ENCODE results near the gene MAN1A1.

Gene MAN1A1

GRCh38 chr6:119310486-119311036 is 39.0 kb downstream of the MAN1A1 start:
- Histone ChIP-seq H2AFZ (ENCODE audit: low read depth, low read length, severe bottlenecking) (no peak overlapping the region), H3K27ac (ENCODE audit: low read depth, low read length) (no peak overlapping the region), H3K9me2 (replicated peaks; ENCODE audit: insufficient read depth, low read length) (no peaks in the 10 kb centered on the region), H3K79me2 (ENCODE audit: insufficient read depth, low read length) (no peaks in the 10 kb centered on the region), H3K4me2 (ENCODE audit: low read depth, low read length, poor library complexity, severe bottlenecking) (no peak overlapping the region), H3K9ac (ENCODE audit: low read length) (no peak overlapping the region), H3K36me3 (ENCODE audit: low read length) (no peaks in the 10 kb centered on the region), H3K4me3 (ENCODE audit: insufficient read depth, low read length, poor library complexity, severe bottlenecking) (no peak overlapping the region), H3K27me3 (ENCODE audit: low read length) (no peaks in the 10 kb centered on the region), H3K9me3 (ENCODE audit: insufficient read depth, low read length) (no peaks in the 10 kb centered on the region), H4K20me1 (ENCODE audit: low read depth, low read length) (0 out of 2 replicates have a peak, but pooled peaks cover 3% of the 10 kb centered on the region), H3F3A (ENCODE audit: insufficient read depth) (no peaks in the 10 kb centered on the region)
- no peak for TF ChIP-seq CTCF (IDR thresholded peaks at IDR 0.05; ENCODE audit: insufficient read depth, low read length, poor library complexity, severe bottlenecking)
- no peak for TF ChIP-seq EZH2phosphoT487 (conservative IDR thresholded peaks at IDR 0.05; ENCODE audit: low read length)

GRCh38 chr6:119308991-119309657 is 40.4 kb downstream of the MAN1A1 start:
- Histone ChIP-seq H3K27me3 (ENCODE audit: low read length) (no peaks in the 10 kb centered on the region), H2AFZ (ENCODE audit: low read depth, low read length, severe bottlenecking) (no peak overlapping the region), H3K79me2 (ENCODE audit: insufficient read depth, low read length) (no peaks in the 10 kb centered on the region), H4K20me1 (ENCODE audit: low read depth, low read length) (0 out of 2 replicates have a peak, but pooled peaks cover 3% of the 10 kb centered on the region), H3K4me2 (ENCODE audit: low read depth, low read length, poor library complexity, severe bottlenecking) (no peak overlapping the region), H3K36me3 (ENCODE audit: low read length) (no peaks in the 10 kb centered on the region), H3K27ac (ENCODE audit: low read depth, low read length) (no peak overlapping the region), H3K9me3 (ENCODE audit: insufficient read depth, low read length) (no peaks in the 10 kb centered on the region), H3K4me3 (ENCODE audit: insufficient read depth, low read length, poor library complexity, severe bottlenecking) (no peak overlapping the region), H3F3A (ENCODE audit: insufficient read depth) (no peaks in the 10 kb centered on the region), H3K9ac (ENCODE audit: low read length) (no peak overlapping the region), H3K9me2 (replicated peaks; ENCODE audit: insufficient read depth, low read length) (no peaks in the 10 kb centered on the region)
- TF ChIP-seq EZH2phosphoT487 (conservative IDR thresholded peaks at IDR 0.05; ENCODE audit: low read length) (no peak), CTCF (IDR thresholded peaks at IDR 0.05; ENCODE audit: insufficient read depth, low read length, poor library complexity, severe bottlenecking) (no peak)

- H3F3A ChIP-seq (ENCODE audit: insufficient read depth) = no peaks in the 10 kb centered on the region
- no peaks in the 10 kb centered on the region for H3K9me2 ChIP-seq (replicated peaks; ENCODE audit: insufficient read depth, low read length)
- H3K4me2 ChIP-seq (ENCODE audit: low read depth, low read length, poor library complexity, severe bottlenecking) = no peak overlapping the region
- no peak overlapping the region for H2AFZ ChIP-seq (ENCODE audit: low read depth, low read length, severe bottlenecking)
- no peak overlapping the region for H3K4me3 ChIP-seq (ENCODE audit: insufficient read depth, low read length, poor library complexity, severe bottlenecking)
- H3K27me3 ChIP-seq (ENCODE audit: low read length) = no peaks in the 10 kb centered on the region
- no peaks in the 10 kb centered on the region for H3K9me3 ChIP-seq (ENCODE audit: insufficient read depth, low read length)
- H3K9ac ChIP-seq (ENCODE audit: low read length) = no peak overlapping the region
- no peak overlapping the region for H3K27ac ChIP-seq (ENCODE audit: low read depth, low read length)
- 0 out of 2 replicates have a peak, but pooled peaks cover 3% of the 10 kb centered on the region for H4K20me1 ChIP-seq (ENCODE audit: low read depth, low read length)
- no peak for TF ChIP-seq CTCF (IDR thresholded peaks at IDR 0.05; ENCODE audit: insufficient read depth, low read length, poor library complexity, severe bottlenecking)
- no peak for TF ChIP-seq EZH2phosphoT487 (conservative IDR thresholded peaks at IDR 0.05; ENCODE audit: low read length)
- H3K79me2 ChIP-seq (ENCODE audit: insufficient read depth, low read length) = no peaks in the 10 kb centered on the region
- H3K36me3 ChIP-seq (ENCODE audit: low read length) = no peaks in the 10 kb centered on the region
Observed at GRCh38 chr6:119308048-119308570, 41.5 kb downstream of the MAN1A1 start.

All from SU-DHL-6 (cell line).